HG03095 (cell line): ENCODE data around the gene FCRL6.

Source experiments
- ATAC-seq: cut with Tn5 transposase; IDR thresholded peaks from one replicate; pipeline ENCODE4 v1.9.1; 2021; ENCODE audit warnings: moderate library complexity; ENCODE audit not compliant: unreplicated experiment

Gene FCRL6

GRCh38 chr1:159831412-159832141, 29.4 kb downstream of the FCRL6 start:
- ATAC-seq, result no peak

GRCh38 chr1:159832309-159832708, 30.1 kb downstream of the FCRL6 start:
- no peak for ATAC-seq

GRCh38 chr1:159835356-159835755, 33.2 kb downstream of the FCRL6 start:
- no peak for ATAC-seq

GRCh38 chr1:159835862-159836525, 33.8 kb downstream of the FCRL6 start:
- no peak for ATAC-seq

- ATAC-seq, result peak; percentile 48
Measured at GRCh38 chr1:159838715-159839114, 36.6 kb downstream of the FCRL6 start.

- peak; percentile 88 for ATAC-seq
Measured at GRCh38 chr1:159839116-159839849, 37.1 kb downstream of the FCRL6 start.

GRCh38 chr1:159841749-159842148, 39.6 kb downstream of the FCRL6 start:
- no peak for ATAC-seq

GRCh38 chr1:159843459-159843858, 41.3 kb downstream of the FCRL6 start:
- ATAC-seq, result no peak

GRCh38 chr1:159845751-159846629, 43.8 kb downstream of the FCRL6 start:
- ATAC-seq, result no peak

GRCh38 chr1:159847231-159847630, 45.1 kb downstream of the FCRL6 start:
- ATAC-seq, result no peak

GRCh38 chr1:159848326-159848725, 46.2 kb downstream of the FCRL6 start:
- no peak for ATAC-seq

GRCh38 chr1:159849626-159850366, 47.6 kb downstream of the FCRL6 start:
- no peak for ATAC-seq

- ATAC-seq, result no peak
Measured at GRCh38 chr1:159851407-159851806, 49.2 kb downstream of the FCRL6 start.

GRCh38 chr1:159853417-159854115, 51.4 kb downstream of the FCRL6 start:
- ATAC-seq, result no peak

GRCh38 chr1:159854116-159854692, 52.0 kb downstream of the FCRL6 start:
- ATAC-seq, result no peak

GRCh38 chr1:159854693-159855192, 52.6 kb downstream of the FCRL6 start:
- peak; percentile 71 for ATAC-seq

GRCh38 chr1:159855709-159856108, 53.5 kb downstream of the FCRL6 start:
- no peak for ATAC-seq

- ATAC-seq, result no peak
Measured at GRCh38 chr1:159856576-159856975, 54.4 kb downstream of the FCRL6 start.

- ATAC-seq, result no peak
Measured at GRCh38 chr1:159857889-159858288, 55.7 kb downstream of the FCRL6 start.
